HL-60 (cell line): Measurements from ENCODE around the gene PARVB.

Experiments used
- CTCF ChIP-seq: IDR thresholded peaks from one replicate; pipeline ENCODE4 v1.5.1; 2011; ENCODE audit warnings: low read length, control low read depth, inconsistent platforms; ENCODE audit not compliant: insufficient read depth
- POLR2AphosphoS5 ChIP-seq: IDR thresholded peaks from 2 replicates; pipeline ENCODE4 v1.6.1; 2012; ENCODE audit warnings: low read depth

- TF ChIP-seq CTCF (no peak), POLR2AphosphoS5 (no peak)
Observed at GRCh38 chr22:43980579-43980978, 43.5 kb upstream of the PARVB start.
